GM18511 (cell line): ENCODE data around the gene VWA2.

Experiments
- ATAC-seq: cut with Tn5 transposase; IDR thresholded peaks from one replicate; pipeline ENCODE4 v1.9.1; 2021; ENCODE audit warnings: mild to moderate bottlenecking, moderate library complexity; ENCODE audit not compliant: unreplicated experiment

VWA2 gene

GRCh38 chr10:114293075-114293474 lies 54.0 kb downstream of the VWA2 start:
- no peak for ATAC-seq

- ATAC-seq, result no peak
Observed at GRCh38 chr10:114294549-114294948, 55.5 kb downstream of the VWA2 start.

GRCh38 chr10:114295393-114295792 lies 56.3 kb downstream of the VWA2 start:
- ATAC-seq, result no peak

- no peak for ATAC-seq
Observed at GRCh38 chr10:114297136-114297705, 58.2 kb downstream of the VWA2 start.

- no peak for ATAC-seq
Observed at GRCh38 chr10:114300036-114300645, 61.1 kb downstream of the VWA2 start.

GRCh38 chr10:114301177-114301576 lies 62.1 kb downstream of the VWA2 start:
- no peak for ATAC-seq

GRCh38 chr10:114301951-114302710 lies 63.1 kb downstream of the VWA2 start:
- ATAC-seq, result no peak

- peak; percentile 1 for ATAC-seq
Observed at GRCh38 chr10:114303556-114303955, 64.5 kb downstream of the VWA2 start.

GRCh38 chr10:114304017-114304570 lies 65.0 kb downstream of the VWA2 start:
- peak; percentile 88 for ATAC-seq

- peak; percentile 82 for ATAC-seq
Observed at GRCh38 chr10:114304571-114305421, 65.7 kb downstream of the VWA2 start.

- ATAC-seq, result no peak
Observed at GRCh38 chr10:114305521-114305925, 66.5 kb downstream of the VWA2 start.

- no peak for ATAC-seq
Observed at GRCh38 chr10:114306116-114306973, 67.3 kb downstream of the VWA2 start.

GRCh38 chr10:114307731-114308130 lies 68.7 kb downstream of the VWA2 start:
- no peak for ATAC-seq

GRCh38 chr10:114308531-114309363 lies 69.7 kb downstream of the VWA2 start:
- no peak for ATAC-seq

- no peak for ATAC-seq
Observed at GRCh38 chr10:114309364-114309651, 70.3 kb downstream of the VWA2 start.

GRCh38 chr10:114310346-114310745 lies 71.3 kb downstream of the VWA2 start:
- ATAC-seq, result no peak

GRCh38 chr10:114311023-114311422 lies 72.0 kb downstream of the VWA2 start:
- ATAC-seq, result no peak

GRCh38 chr10:114311496-114312209 lies 72.6 kb downstream of the VWA2 start:
- no peak for ATAC-seq

GRCh38 chr10:114313139-114313538 lies 74.1 kb downstream of the VWA2 start:
- no peak for ATAC-seq
